Common myeloid progenitor, CD34-positive (primary cell): ENCODE measurements around the gene MTHFD1L.

Experiments used
- CTCF ChIA-PET: fragments of 350-600 bp; sonication (Branson Sonifier 250); formaldehyde crosslinking; loops from one replicate; lab custom pipeline; 2021; ENCODE audit warnings: antibody characterized with exemption; lab: Charles Lee
- POLR2A ChIA-PET: fragments of 350-600 bp; sonication (Branson Sonifier 250); formaldehyde crosslinking; loops from one replicate; lab custom pipeline; 2021; ENCODE audit warnings: antibody characterized with exemption; lab: Charles Lee
- DNase-seq, 3 donors: peaks; one replicate each; pipeline versions ENCODE4 v3.0.0 to v3.0.0-alpha.2; 2013
- H3K27ac ChIP-seq, 2 experiments: 1 replicate in 1 of 2; 2 replicates in 1 of 2; pipeline ENCODE4 v1.7.0; 2013; ENCODE audit warnings: inconsistent platforms in 2 of 2, low read length in 2 of 2, mild to moderate bottlenecking in 2 of 2, low read depth in 1 of 2, moderate library complexity in 1 of 2; ENCODE audit not compliant: severe bottlenecking in 2 of 2, insufficient read depth in 1 of 2, poor library complexity in 1 of 2
- H3K27me3 ChIP-seq, 5 experiments: replicated peaks in 2 of 5; 1 replicate in 3 of 5; 2 replicates in 2 of 5; pipeline versions ENCODE4 v1.6.1 to v1.7.0; 2013; ENCODE audit warnings: low read length in 4 of 5, mild to moderate bottlenecking in 2 of 5, moderate library complexity in 2 of 5, inconsistent platforms in 1 of 5; ENCODE audit not compliant: insufficient read depth in 5 of 5, control insufficient read depth in 4 of 5
- H3K36me3 ChIP-seq, 4 experiments: 1 replicate in 2 of 4; 2 replicates in 2 of 4; pipeline versions ENCODE4 v1.6.1 to v1.7.0; 2013; ENCODE audit warnings: low read length in 3 of 4, control low read depth in 1 of 4, mild to moderate bottlenecking in 1 of 4; ENCODE audit not compliant: control insufficient read depth in 4 of 4, insufficient read depth in 4 of 4
- H3K4me1 ChIP-seq, 4 experiments: 1 replicate in 3 of 4; 2 replicates in 1 of 4; pipeline versions ENCODE4 v1.6.1 to v1.7.1; 2013; ENCODE audit warnings: low read length in 3 of 4, mild to moderate bottlenecking in 3 of 4, control low read depth in 1 of 4, inconsistent platforms in 1 of 4, moderate library complexity in 1 of 4; ENCODE audit not compliant: control insufficient read depth in 4 of 4, insufficient read depth in 4 of 4; ENCODE audit errors: control extremely low read depth in 1 of 4
- H3K4me3 ChIP-seq, 7 experiments: 1 replicate in 4 of 7; 2 replicates in 3 of 7; pipeline versions ENCODE4 v1.5.1 to v1.7.0; 2013; ENCODE audit warnings: mild to moderate bottlenecking in 7 of 7, low read length in 6 of 7, moderate library complexity in 6 of 7, inconsistent platforms in 2 of 7, low read depth in 2 of 7, control low read depth in 1 of 7; ENCODE audit not compliant: insufficient read depth in 4 of 7, control insufficient read depth in 1 of 7; ENCODE audit errors: extremely low read depth in 1 of 7
- H3K9me3 ChIP-seq, 5 experiments: 1 replicate in 4 of 5; 2 replicates in 1 of 5; pipeline versions ENCODE4 v1.6.1 to v1.7.1; 2013; ENCODE audit warnings: low read length in 4 of 5, mild to moderate bottlenecking in 2 of 5, inconsistent platforms in 1 of 5, low read depth in 1 of 5, moderate library complexity in 1 of 5; ENCODE audit not compliant: control insufficient read depth in 4 of 5, insufficient read depth in 2 of 5; ENCODE audit errors: control extremely low read depth in 1 of 5
- WGBS: methylation state at CpG from one replicate; pipeline ENCODE4 v1.1.5; 2013; ENCODE audit not compliant: insufficient coverage; 5-methylcytosine and 5-hydroxymethylcytosine counted together

The MTHFD1L gene

DNA sequence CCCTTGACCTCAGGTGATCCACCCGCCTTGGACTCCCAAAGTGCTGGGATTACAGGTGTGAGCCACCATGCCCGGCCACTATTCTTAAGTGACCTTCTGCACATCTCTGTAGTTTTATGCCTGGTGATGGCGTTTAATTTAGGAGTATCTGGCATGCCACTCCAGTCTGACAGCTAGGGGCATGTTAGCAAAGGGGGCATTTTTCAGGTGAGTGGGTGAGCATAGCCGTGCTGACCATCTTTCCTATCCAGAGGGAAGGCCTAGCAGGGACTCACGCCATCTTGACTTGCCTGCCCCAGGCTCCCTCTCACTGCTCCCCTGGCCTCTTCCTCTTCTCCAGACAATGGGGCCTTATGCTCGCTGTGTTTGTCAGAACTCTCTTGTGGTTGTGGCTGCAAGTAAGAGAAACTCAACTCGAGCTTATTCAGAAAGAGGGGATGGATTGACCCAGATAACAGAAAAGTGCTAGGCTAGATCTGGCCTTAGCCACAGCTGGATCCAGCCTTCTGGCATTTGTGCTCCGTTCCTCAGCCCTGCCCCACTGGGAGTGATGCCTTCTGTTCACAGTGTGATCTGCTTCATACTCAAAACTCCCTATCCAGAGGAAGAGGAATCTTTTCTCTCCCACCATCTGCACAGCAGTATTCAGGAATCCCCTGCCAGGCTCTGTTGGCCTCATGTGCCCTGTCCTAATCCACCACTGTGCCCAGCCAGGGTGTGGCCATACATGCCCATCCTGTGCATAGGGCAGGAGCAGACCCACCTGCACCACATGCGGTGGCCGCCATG, 199.7 kb downstream of the MTHFD1L start:
- peaks cover 0 to 2% (median 0%) of the 10 kb centered on the region in 5 experiments for H3K9me3 ChIP-seq
- no peaks in the 10 kb centered on the region for H3K27me3 ChIP-seq
- H3K36me3 ChIP-seq = peaks cover 0 to 29% (median 3%) of the 10 kb centered on the region in 4 experiments
- no peak overlapping the region for H3K27ac ChIP-seq
- WGBS = 95% methylated on average over 7 of the region's 10 CpGs
- H3K4me3 ChIP-seq = no peak overlapping the region
- no peak for DNase-seq
- ChIA-PET CTCF (no interaction called here), POLR2A (interaction anchor here (0.9 kb wide), 1 partner anchor 10 kb away, joined by 4 read pairs; no protein-coding TSS in a partner anchor)
- H3K4me1 ChIP-seq = no peaks in the 10 kb centered on the region

DNA sequence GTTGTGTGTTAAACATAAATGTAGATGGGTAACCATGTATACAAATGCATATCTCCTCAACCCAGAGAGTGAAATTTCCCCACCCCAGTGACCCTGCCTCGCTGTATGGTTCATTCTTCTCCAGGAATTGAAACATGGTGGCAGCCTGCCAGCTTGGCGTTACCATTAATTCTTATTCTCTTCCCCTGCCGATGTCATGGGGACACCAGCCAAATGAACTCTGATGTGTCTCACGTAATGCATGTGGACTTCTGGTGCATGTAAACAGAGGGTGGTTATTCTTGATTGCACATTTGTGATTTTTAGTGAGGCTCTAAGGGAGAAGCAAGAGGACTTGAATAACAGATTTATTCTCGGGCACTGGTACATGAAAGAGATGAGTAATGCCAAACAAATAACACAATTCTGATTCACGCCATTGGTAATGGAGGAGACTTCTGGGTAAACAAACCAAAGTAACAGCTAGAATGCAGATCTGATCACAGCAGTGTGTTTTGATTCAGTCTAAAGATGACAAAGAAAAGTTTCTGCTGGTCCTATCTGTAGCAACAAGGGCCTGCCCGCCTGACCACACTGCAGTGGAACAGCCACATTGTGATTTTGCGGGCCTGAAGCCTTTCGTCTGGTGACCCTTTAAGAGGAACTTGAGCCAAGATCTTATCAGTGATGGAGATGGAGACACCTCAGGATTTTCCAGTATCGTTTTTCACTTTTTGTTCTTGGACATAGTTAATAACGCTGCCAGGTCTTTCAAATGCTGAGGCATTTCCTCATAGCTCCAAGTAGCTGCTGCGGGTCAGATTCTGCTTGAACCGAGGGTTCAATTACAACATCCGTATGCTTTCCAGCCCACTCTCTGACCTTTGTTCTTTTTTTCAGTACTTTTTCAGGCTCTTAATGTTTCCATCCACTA, 202.4 kb downstream of the MTHFD1L start:
- H3K36me3 ChIP-seq = peaks cover 0 to 19% (median 3%) of the 10 kb centered on the region in 4 experiments
- DNase-seq = no peak
- no peak overlapping the region for H3K27ac ChIP-seq
- H3K27me3 ChIP-seq = no peaks in the 10 kb centered on the region
- H3K4me3 ChIP-seq = no peak overlapping the region
- POLR2A ChIA-PET = no interaction called here
- H3K4me1 ChIP-seq = no peaks in the 10 kb centered on the region
- CTCF ChIA-PET = interaction anchor here (0.7 kb wide), 1 partner anchor 543 kb away, joined by 3 read pairs; no protein-coding TSS in a partner anchor
- WGBS = 97% methylated on average over 13 of the region's 14 CpGs
- H3K9me3 ChIP-seq = peaks cover 0 to 2% (median 0%) of the 10 kb centered on the region in 5 experiments

DNA sequence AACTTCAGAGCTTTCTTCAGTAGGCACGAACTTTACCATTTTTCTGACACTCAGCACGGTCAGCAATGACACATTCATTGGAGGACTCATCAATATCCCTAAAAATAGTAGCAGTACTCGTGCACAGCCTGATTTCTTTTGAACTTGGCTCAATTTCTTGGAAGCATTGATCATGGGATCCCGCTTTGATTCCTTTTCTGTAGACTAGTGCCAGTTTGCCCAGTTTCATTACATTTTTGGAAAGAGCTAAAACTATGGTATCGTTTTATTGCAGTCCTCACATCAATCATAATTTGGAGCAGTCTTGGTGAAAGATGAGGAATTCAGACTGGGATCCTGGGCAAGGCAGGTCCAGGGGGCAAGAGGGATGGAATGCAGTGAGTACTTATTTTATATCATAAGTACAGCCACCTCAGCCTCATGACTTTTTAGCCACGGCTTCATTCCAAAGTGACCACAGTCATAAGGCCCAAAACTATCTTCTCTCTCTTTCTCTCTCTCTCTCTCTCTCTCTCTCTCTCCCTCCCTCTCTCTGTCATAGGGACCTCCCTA, 203.3 kb downstream of the MTHFD1L start:
- H3K4me3 ChIP-seq = no peak overlapping the region
- H3K36me3 ChIP-seq = peaks cover 0 to 22% (median 3%) of the 10 kb centered on the region in 4 experiments
- DNase-seq = no peak
- WGBS = 98% methylated on average over 5 of the region's 6 CpGs
- ChIA-PET POLR2A (no interaction called here), CTCF (no interaction called here)
- H3K4me1 ChIP-seq = no peaks in the 10 kb centered on the region
- H3K27me3 ChIP-seq = no peaks in the 10 kb centered on the region
- no peak overlapping the region for H3K27ac ChIP-seq
- H3K9me3 ChIP-seq = peaks cover 0 to 4% (median 0%) of the 10 kb centered on the region in 5 experiments

DNA sequence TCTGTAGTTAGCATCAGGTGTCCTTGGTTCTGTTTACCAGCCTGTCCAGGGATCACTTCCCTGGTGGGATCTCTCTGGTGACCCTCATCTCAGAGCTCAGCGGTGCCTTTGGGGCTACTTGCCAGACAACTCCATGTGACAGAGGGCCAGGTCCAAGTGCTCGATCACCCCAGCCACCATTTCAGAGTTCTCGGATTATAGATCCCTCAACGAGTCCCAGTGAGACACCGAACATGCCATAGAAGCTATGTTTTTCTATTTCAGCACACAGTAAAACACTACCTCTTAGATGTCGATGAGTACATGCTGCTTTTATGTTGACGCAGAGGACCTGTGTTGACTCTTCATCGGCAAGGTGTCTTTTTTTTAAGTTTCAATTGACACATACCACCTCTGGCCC, 204.1 kb downstream of the MTHFD1L start:
- H3K27ac ChIP-seq = no peak overlapping the region
- no peak for DNase-seq
- no peaks in the 10 kb centered on the region for H3K27me3 ChIP-seq
- no peaks in the 10 kb centered on the region for H3K4me1 ChIP-seq
- POLR2A ChIA-PET = no interaction called here
- 98% methylated on average over 8 of the region's 8 CpGs for WGBS
- H3K4me3 ChIP-seq = no peak overlapping the region
- CTCF ChIA-PET = no interaction called here
- H3K36me3 ChIP-seq = peaks cover 0 to 25% (median 6%) of the 10 kb centered on the region in 4 experiments
- H3K9me3 ChIP-seq = peaks cover 2 to 10% (median 2%) of the 10 kb centered on the region in 5 experiments

DNA sequence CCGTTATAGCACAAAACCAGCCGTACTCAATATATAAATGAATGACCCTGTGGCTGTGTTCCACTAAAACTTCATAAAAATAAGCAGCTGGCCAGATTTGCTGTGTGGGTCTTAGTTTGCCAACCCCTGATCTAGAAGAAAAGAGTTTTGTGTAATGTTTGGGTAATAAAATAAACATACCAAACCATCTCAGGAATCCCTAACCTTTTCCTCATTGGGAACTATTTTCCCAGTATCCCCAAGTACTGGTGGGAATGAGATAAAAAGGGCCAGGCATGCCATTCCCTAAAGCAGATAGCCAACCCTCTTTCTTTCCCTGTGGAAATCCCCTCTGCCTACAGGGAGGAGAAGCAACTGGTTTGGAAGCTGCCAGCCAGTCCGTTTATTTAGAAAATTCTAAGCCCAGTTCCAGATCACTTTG, 205.1 kb downstream of the MTHFD1L start:
- H3K27me3 ChIP-seq = no peaks in the 10 kb centered on the region
- ChIA-PET CTCF (no interaction called here), POLR2A (no interaction called here)
- no peak overlapping the region for H3K4me3 ChIP-seq
- 100% methylated on average over 1 of the region's 3 CpGs for WGBS
- peaks cover 3 to 17% (median 5%) of the 10 kb centered on the region in 5 experiments for H3K9me3 ChIP-seq
- DNase-seq = no peak
- no peak overlapping the region for H3K27ac ChIP-seq
- no peaks in the 10 kb centered on the region for H3K4me1 ChIP-seq
- peaks cover 0 to 19% (median 8%) of the 10 kb centered on the region in 4 experiments for H3K36me3 ChIP-seq

DNA sequence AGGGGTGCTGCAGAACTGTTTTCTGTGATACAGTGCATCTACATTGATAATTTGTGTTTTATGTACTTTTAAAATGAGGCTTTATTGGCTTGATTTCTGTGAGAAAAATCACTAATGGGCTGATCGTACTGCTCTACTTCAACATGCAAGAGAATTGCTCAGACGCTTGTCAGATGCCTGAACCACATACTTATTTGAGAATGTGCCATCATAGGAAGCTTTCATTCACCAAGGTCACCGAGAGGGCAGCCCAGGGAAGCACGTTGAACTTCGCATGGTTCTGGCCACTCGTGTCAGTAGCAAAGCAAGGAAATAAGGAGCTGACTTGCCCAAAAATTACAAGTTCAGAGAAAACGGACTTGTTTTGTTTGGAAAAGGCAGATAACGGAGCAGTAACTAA, 205.8 kb downstream of the MTHFD1L start:
- H3K27ac ChIP-seq = no peak overlapping the region
- H3K4me1 ChIP-seq = no peaks in the 10 kb centered on the region
- 88% methylated on average over 6 of the region's 8 CpGs for WGBS
- no peak for DNase-seq
- H3K36me3 ChIP-seq = peaks cover 0 to 19% (median 8%) of the 10 kb centered on the region in 4 experiments
- no peaks in the 10 kb centered on the region for H3K27me3 ChIP-seq
- CTCF ChIA-PET = no interaction called here
- no peak overlapping the region for H3K4me3 ChIP-seq
- POLR2A ChIA-PET = no interaction called here
- peaks cover 3 to 24% (median 5%) of the 10 kb centered on the region in 5 experiments for H3K9me3 ChIP-seq
